ENCODE results near the gene BAG1. TPM values are rescaled to one million over a fixed set of nuclear protein-coding genes. Genes with fewer than 3 reads are reported as not detected.

BAG1 gene
- total and polyA plus RNA-seq, 2 donors (not counting 1 experiment from before 2014, with no cell fraction given), result 19.7 to 60.2 TPM

DNA sequence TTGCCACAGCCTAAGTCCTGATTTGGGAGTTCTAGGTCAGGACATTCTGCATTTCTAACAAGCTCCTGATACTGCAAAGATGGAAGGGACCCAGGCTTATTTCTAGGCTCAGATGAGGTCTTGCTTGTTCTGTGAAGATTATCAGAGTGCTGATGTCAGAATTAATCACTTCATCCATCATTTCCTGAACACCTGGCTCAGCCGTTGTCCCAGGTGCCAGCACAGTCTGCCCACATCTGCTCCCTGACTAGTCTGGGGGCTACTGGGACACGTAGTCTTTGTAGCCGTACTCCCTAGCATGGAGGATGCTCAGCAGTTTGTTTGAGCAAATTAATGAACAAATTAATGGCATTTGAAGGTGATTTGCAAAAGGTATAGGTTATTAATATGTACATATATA is 42.5 kb downstream of the BAG1 start:
- Histone ChIP-seq H3K4me3 (ENCODE audit: control extremely low read depth in 1 of 5, extremely low read depth in 1 of 5, insufficient read depth in 1 of 5, low read depth in 2 of 5, low read length in 4 of 5) (no peak overlapping the region), H3K9me3 (ENCODE audit: control extremely low read depth in 1 of 3, control insufficient read depth in 2 of 3, insufficient read depth in 1 of 3, low read length in 2 of 3) (no peaks in the 10 kb centered on the region), H3K4me1 (ENCODE audit: control insufficient read depth in 2 of 2, insufficient read depth in 2 of 2, low read length in 2 of 2) (peaks cover 29 to 41% of the 10 kb centered on the region in 2 donors), H2AFZ (ENCODE audit: insufficient read depth, low read depth, low read length, poor library complexity, severe bottlenecking) (no peak overlapping the region), H3K27ac (ENCODE audit: low read length in 2 of 2) (no peak overlapping the region), H3K27me3 (replicated peaks in 1 of 4; ENCODE audit: control extremely low read depth in 1 of 4, control insufficient read depth in 3 of 4, insufficient read depth in 4 of 4, low read length in 3 of 4) (no peaks in the 10 kb centered on the region), H3K36me3 (replicated peaks in 1 of 2; ENCODE audit: control extremely low read depth in 1 of 2, control insufficient read depth in 1 of 2, extremely low read depth in 1 of 2, insufficient read depth in 2 of 2, low read length in 1 of 2) (no peaks in the 10 kb centered on the region), H3K79me2 (ENCODE audit: control insufficient read depth, insufficient read depth, low read length) (no peaks in the 10 kb centered on the region), H3K9ac (ENCODE audit: low read length) (no peak overlapping the region), H4K20me1 (ENCODE audit: control insufficient read depth, insufficient read depth, low read length, poor library complexity, severe bottlenecking) (no peaks in the 10 kb centered on the region), H3K4me2 (replicated peaks; ENCODE audit: low read depth, low read length, poor library complexity, severe bottlenecking) (no peak overlapping the region)
- Mint-ChIP-seq H3K4me1 (peaks cover 42% of the 10 kb centered on the region), H3K27me3 (no peaks in the 10 kb centered on the region), H3K9me3 (ENCODE audit: insufficient read depth) (no peaks in the 10 kb centered on the region), H3K4me3 (no peak overlapping the region), H3K27ac (peak overlapping the region; percentile 32)
- DNase-seq, result no peak
- CTCF ChIA-PET, result interaction anchor here (8.4 kb wide), 1 partner anchor 142 kb away, joined by 217 read pairs; the partner anchor contains the start of gene SMU1
- TF ChIP-seq EZH2 (IDR thresholded peaks at IDR 0.05; ENCODE audit: borderline replicate concordance, insufficient read depth, low read depth, low read length, poor library complexity, severe bottlenecking) (no peak), CTCF (IDR thresholded peaks at IDR 0.05) (no peak)
- 41% methylated on average over 3 of the region's 3 CpGs for WGBS (ENCODE audit: insufficient coverage)
- POLR2A ChIA-PET, result no interaction called here
- ATAC-seq (ENCODE audit: low read depth), result no peak
- intact Hi-C loops (cut with micrococcal nuclease), result loop anchor here (10.0 kb wide), 1 partner anchor 637 kb away; no protein-coding TSS in a partner anchor

- H3K4me3 Mint-ChIP-seq, result no peak overlapping the region
- ATAC-seq (ENCODE audit: low read depth) (no peak), DNase-seq (no peak)
- no peaks in the 10 kb centered on the region for H3K27me3 Mint-ChIP-seq
- Histone ChIP-seq H3K4me1 (ENCODE audit: control insufficient read depth in 2 of 2, insufficient read depth in 2 of 2, low read length in 2 of 2) (peaks cover 24 to 36% of the 10 kb centered on the region in 2 donors), H3K9ac (ENCODE audit: low read length) (no peak overlapping the region), H3K4me3 (ENCODE audit: control extremely low read depth in 1 of 5, extremely low read depth in 1 of 5, insufficient read depth in 1 of 5, low read depth in 2 of 5, low read length in 4 of 5) (no peak overlapping the region), H2AFZ (ENCODE audit: insufficient read depth, low read depth, low read length, poor library complexity, severe bottlenecking) (peak overlapping the region; percentile 36), H3K4me2 (replicated peaks; ENCODE audit: low read depth, low read length, poor library complexity, severe bottlenecking) (peak overlapping the region; percentile 47), H3K79me2 (ENCODE audit: control insufficient read depth, insufficient read depth, low read length) (no peaks in the 10 kb centered on the region), H3K27me3 (replicated peaks in 1 of 4; ENCODE audit: control extremely low read depth in 1 of 4, control insufficient read depth in 3 of 4, insufficient read depth in 4 of 4, low read length in 3 of 4) (no peaks in the 10 kb centered on the region), H3K9me3 (ENCODE audit: control extremely low read depth in 1 of 3, control insufficient read depth in 2 of 3, insufficient read depth in 1 of 3, low read length in 2 of 3) (no peaks in the 10 kb centered on the region), H4K20me1 (ENCODE audit: control insufficient read depth, insufficient read depth, low read length, poor library complexity, severe bottlenecking) (no peaks in the 10 kb centered on the region), H3K27ac (ENCODE audit: low read length in 2 of 2) (peak overlapping the region in 1 of 2 donors; percentile 33), H3K36me3 (replicated peaks in 1 of 2; ENCODE audit: control extremely low read depth in 1 of 2, control insufficient read depth in 1 of 2, extremely low read depth in 1 of 2, insufficient read depth in 2 of 2, low read length in 1 of 2) (no peaks in the 10 kb centered on the region)
- H3K9me3 Mint-ChIP-seq (ENCODE audit: insufficient read depth), result no peaks in the 10 kb centered on the region
- TF ChIP-seq CTCF (IDR thresholded peaks at IDR 0.05), result no peak
- TF ChIP-seq EZH2 (IDR thresholded peaks at IDR 0.05; ENCODE audit: borderline replicate concordance, insufficient read depth, low read depth, low read length, poor library complexity, severe bottlenecking), result no peak
- intact Hi-C loops (cut with micrococcal nuclease), result loop anchor here (1.0 to 10.0 kb wide), 2 partner anchors 140 to 637 kb away; no protein-coding TSS in a partner anchor
- ChIA-PET POLR2A (no interaction called here), CTCF (interaction anchor here (8.4 kb wide), 1 partner anchor 142 kb away, joined by 217 read pairs; the partner anchor contains the start of gene SMU1)
- peaks cover 37% of the 10 kb centered on the region for H3K4me1 Mint-ChIP-seq
- peak overlapping the region; percentile 32 for H3K27ac Mint-ChIP-seq
- no CpG with 5 or more reads among the region's 3 CpGs for WGBS (ENCODE audit: insufficient coverage)
Observed at GRCh38 chr9:33221568-33221884, 43.0 kb downstream of the BAG1 start.

Data from B cell (primary cell).